H9 (cell line): ENCODE data around the gene SH3BP5. TPM values are rescaled to one million over a fixed set of nuclear protein-coding genes. Genes with fewer than 3 reads are reported as not detected.

Source experiments
- DNase-seq: peaks from one replicate; pipeline ENCODE4 v3.0.0-alpha.2; 2017
- H2AFZ ChIP-seq: one replicate; pipeline ENCODE4 v1.6.1; 2013; ENCODE audit warnings: mild to moderate bottlenecking, low read length, control low read depth, moderate library complexity
- H2AK5ac ChIP-seq: 2 replicates; pipeline ENCODE4 v1.6.1; 2013; ENCODE audit warnings: low read length, control low read depth, mixed read lengths; ENCODE audit not compliant: insufficient read length
- H2BK120ac ChIP-seq: one replicate; pipeline ENCODE4 v1.6.1; 2013; ENCODE audit warnings: low read depth, mild to moderate bottlenecking, low read length, control low read depth, inconsistent platforms; ENCODE audit not compliant: poor library complexity, severe bottlenecking
- H2BK12ac ChIP-seq: 2 replicates; pipeline ENCODE4 v1.6.1; 2013; ENCODE audit warnings: low read length, control low read depth, mixed read lengths, low read depth; ENCODE audit not compliant: insufficient read length
- H2BK15ac ChIP-seq: 2 replicates; pipeline ENCODE4 v1.6.1; 2013; ENCODE audit warnings: low read depth, low read length, control low read depth
- H2BK20ac ChIP-seq: one replicate; pipeline ENCODE4 v1.6.1; 2013; ENCODE audit warnings: low read depth, mild to moderate bottlenecking, low read length, control low read depth, inconsistent platforms; ENCODE audit not compliant: poor library complexity, severe bottlenecking
- H2BK5ac ChIP-seq: 2 replicates; pipeline ENCODE4 v1.6.1; 2013; ENCODE audit warnings: low read length, control low read depth, mixed read lengths; ENCODE audit not compliant: insufficient read length
- H3K14ac ChIP-seq: 2 replicates; pipeline ENCODE4 v1.6.1; 2013; ENCODE audit warnings: low read length, control low read depth; ENCODE audit not compliant: insufficient read depth
- H3K18ac ChIP-seq: 2 replicates; pipeline ENCODE4 v1.6.1; 2013; ENCODE audit warnings: low read depth, mild to moderate bottlenecking, mixed read lengths, low read length, control low read depth; ENCODE audit not compliant: insufficient read length
- H3K23ac ChIP-seq: 2 replicates; pipeline ENCODE4 v1.6.1; 2013; ENCODE audit warnings: low read length, control low read depth, mixed read lengths, low read depth; ENCODE audit not compliant: insufficient read length
- H3K23me2 ChIP-seq: 2 replicates; pipeline ENCODE4 v1.6.1; 2013; ENCODE audit warnings: low read depth, mild to moderate bottlenecking, mixed read lengths, low read length, control low read depth; ENCODE audit not compliant: insufficient read length, poor library complexity, severe bottlenecking
- H3K27ac ChIP-seq: 2 replicates; pipeline ENCODE4 v1.5.1; 2013; ENCODE audit warnings: low read length, control low read depth, mixed read lengths, low read depth; ENCODE audit not compliant: insufficient read length
- H3K27me3 ChIP-seq: 2 replicates; pipeline ENCODE4 v1.6.1; 2013; ENCODE audit warnings: low read length, control low read depth, inconsistent platforms; ENCODE audit not compliant: insufficient read depth
- H3K4ac ChIP-seq: 2 replicates; pipeline ENCODE4 v1.6.1; 2013; ENCODE audit warnings: low read depth, mild to moderate bottlenecking, control low read depth, inconsistent platforms, low read length, moderate library complexity
- H3K4me1 ChIP-seq: 2 replicates; pipeline ENCODE4 v1.6.1; 2013; ENCODE audit warnings: low read length, control low read depth, inconsistent platforms; ENCODE audit not compliant: insufficient read depth
- H3K4me2 ChIP-seq: 2 replicates; pipeline ENCODE4 v1.6.1; 2013; ENCODE audit warnings: low read length, control low read depth, mixed read lengths; ENCODE audit not compliant: insufficient read length, insufficient read depth
- H3K56ac ChIP-seq: 2 replicates; pipeline ENCODE4 v1.6.1; 2013; ENCODE audit warnings: low read depth, mild to moderate bottlenecking, mixed read lengths, low read length, control low read depth; ENCODE audit not compliant: insufficient read length
- H3K79me1 ChIP-seq: 2 replicates; pipeline ENCODE4 v1.6.1; 2013; ENCODE audit warnings: low read depth, mild to moderate bottlenecking, moderate library complexity, low read length, control low read depth, inconsistent platforms; ENCODE audit not compliant: insufficient read depth, poor library complexity, severe bottlenecking
- H3K79me2 ChIP-seq: 2 replicates; pipeline ENCODE4 v1.6.1; 2013; ENCODE audit warnings: low read length, control low read depth, inconsistent platforms; ENCODE audit not compliant: insufficient read depth
- H3K9ac ChIP-seq: 2 replicates; pipeline ENCODE4 v1.6.1; 2013; ENCODE audit warnings: low read length, control low read depth, mixed read lengths; ENCODE audit not compliant: insufficient read length; ENCODE audit errors: extremely low read depth
- H3K9me3 ChIP-seq: one replicate; pipeline ENCODE4 v1.6.1; 2013; ENCODE audit warnings: low read depth, low read length, inconsistent platforms; ENCODE audit not compliant: control insufficient read depth
- H3T11ph ChIP-seq: one replicate; pipeline ENCODE4 v1.6.1; 2013; ENCODE audit warnings: mild to moderate bottlenecking, low read length, control low read depth, inconsistent platforms
- H4K20me1 ChIP-seq: one replicate; pipeline ENCODE4 v1.6.1; 2013; ENCODE audit not compliant: control insufficient read depth, insufficient read length, insufficient read depth
- H4K5ac ChIP-seq: 2 replicates; pipeline ENCODE4 v1.6.1; 2013; ENCODE audit warnings: low read depth, mild to moderate bottlenecking, mixed read lengths, low read length, control low read depth; ENCODE audit not compliant: insufficient read length
- H4K8ac ChIP-seq: replicated peaks from 2 replicates; pipeline ENCODE4 v1.6.1; 2013; ENCODE audit warnings: low read length, control low read depth, mixed read lengths, low read depth; ENCODE audit not compliant: insufficient read length
- H4K91ac ChIP-seq: 2 replicates; pipeline ENCODE4 v1.6.1; 2013; ENCODE audit warnings: low read depth, mild to moderate bottlenecking, moderate library complexity, mixed read lengths, low read length, control low read depth; ENCODE audit not compliant: insufficient read length
- H3K27ac Mint-ChIP-seq, 3 experiments: 2 replicates in 2 of 3; 3 replicates in 1 of 3; pipeline ENCODE4 v1.8.0; 2020 to 2021; ENCODE audit warnings: mixed read lengths in 3 of 3, mild to moderate bottlenecking in 1 of 3, moderate library complexity in 1 of 3
- H3K27me3 Mint-ChIP-seq: 2 replicates; pipeline ENCODE4 v1.8.0; 2021; ENCODE audit warnings: low read depth, mild to moderate bottlenecking, moderate library complexity, mixed read lengths
- H3K36me3 Mint-ChIP-seq, 3 experiments: 2 replicates in 2 of 3; 3 replicates in 1 of 3; pipeline ENCODE4 v1.8.0; 2020 to 2021; ENCODE audit warnings: low read depth in 3 of 3, mixed read lengths in 3 of 3; ENCODE audit not compliant: insufficient read depth in 1 of 3
- H3K4me1 Mint-ChIP-seq, 2 experiments: 2 replicates each; pipeline ENCODE4 v1.8.0; 2020; ENCODE audit warnings: mixed read lengths in 2 of 2
- H3K4me3 Mint-ChIP-seq, 2 experiments: 2 replicates in 1 of 2; 3 replicates in 1 of 2; pipeline ENCODE4 v1.8.0; 2020 to 2021; ENCODE audit warnings: mild to moderate bottlenecking in 2 of 2, mixed read lengths in 2 of 2, moderate library complexity in 1 of 2
- H3K9me3 Mint-ChIP-seq, 2 experiments: 2 replicates in 1 of 2; 3 replicates in 1 of 2; pipeline ENCODE4 v1.8.0; 2020; ENCODE audit warnings: mild to moderate bottlenecking in 2 of 2, mixed read lengths in 2 of 2, moderate library complexity in 1 of 2
- CTCF ChIP-seq: fragments of 200-600 bp; sonication (generic); conservative IDR thresholded peaks from 3 replicates; pipeline ENCODE4 v1.8.0; 2021; ENCODE audit warnings: antibody characterized with exemption, mild to moderate bottlenecking
- WGBS: extraction: QIAGEN DNeasy Blood & Tissue Kit; methylation state at CpG from one replicate; pipeline ENCODE4 v1.1.7; 2013; ENCODE audit warnings: missing lambda C conversion rate, low lambda C conversion rate, mixed read lengths; ENCODE audit not compliant: insufficient read length; ENCODE audit errors: extremely low coverage; 5-methylcytosine and 5-hydroxymethylcytosine counted together
- total RNA-seq: library from RNA; stranded (reverse); gene quantifications from 2 replicates; pipeline ENCODE4 v1.2.1, GENCODE V29; 2021

SH3BP5 gene
- total RNA-seq, 1 experiment from 2014 or later = 6.8 TPM

GRCh38 chr3:15339001-15339400 lies 6.6 kb upstream of the SH3BP5 start:
- H4K8ac ChIP-seq = no peak overlapping the region
- no peaks in the 10 kb centered on the region for H3K79me1 ChIP-seq
- H2AK5ac ChIP-seq = no peak overlapping the region
- peaks cover under 1% of the 10 kb centered on the region; the same call in 1 of the 2 replicates for H3K27me3 Mint-ChIP-seq
- no CpG with 5 or more reads among the region's 2 CpGs for WGBS
- no peak overlapping the region for H2AFZ ChIP-seq
- no peaks in the 10 kb centered on the region for H3K79me2 ChIP-seq
- no peak overlapping the region for H4K5ac ChIP-seq
- H3K4ac ChIP-seq = no peak overlapping the region
- H3K9ac ChIP-seq = no peak overlapping the region
- H3K27ac Mint-ChIP-seq = no peak overlapping the region
- H3K27me3 ChIP-seq = no peaks in the 10 kb centered on the region
- H3K9me3 Mint-ChIP-seq = no peaks in the 10 kb centered on the region
- no peak overlapping the region for H4K91ac ChIP-seq
- H3K56ac ChIP-seq = no peak overlapping the region
- TF ChIP-seq CTCF = no peak
- H2BK12ac ChIP-seq = no peak overlapping the region
- no peaks in the 10 kb centered on the region for H3K4me1 ChIP-seq
- H3K27ac ChIP-seq = no peak overlapping the region
- no peak overlapping the region for H3K23ac ChIP-seq
- H3K18ac ChIP-seq = no peak overlapping the region
- no peak for DNase-seq
- H3K23me2 ChIP-seq = no peaks in the 10 kb centered on the region
- H3T11ph ChIP-seq = no peak overlapping the region
- no peak overlapping the region for H3K14ac ChIP-seq
- H2BK20ac ChIP-seq = no peak overlapping the region
- no peak overlapping the region for H2BK15ac ChIP-seq
- H2BK120ac ChIP-seq = no peak overlapping the region
- no peak overlapping the region for H3K4me3 Mint-ChIP-seq
- no peak overlapping the region for H3K4me2 ChIP-seq
- H3K36me3 Mint-ChIP-seq = peaks cover 0 to 1% (median 0%) of the 10 kb centered on the region in 3 experiments; a peak in 1 of 7 replicates
- no peaks in the 10 kb centered on the region for H3K9me3 ChIP-seq
- no peak overlapping the region for H2BK5ac ChIP-seq
- peaks cover 0 to 2% of the 10 kb centered on the region in 2 experiments; a peak in 2 of 4 replicates for H3K4me1 Mint-ChIP-seq
- H4K20me1 ChIP-seq = no peaks in the 10 kb centered on the region
